ENCODE measurements around the gene BMPR1B.
"Not testable (repeated sequence)": the region's sequence is repeated elsewhere in the genome, so short reads cannot be mapped to it uniquely, and the experiment has no call there.

The BMPR1B gene

DNA sequence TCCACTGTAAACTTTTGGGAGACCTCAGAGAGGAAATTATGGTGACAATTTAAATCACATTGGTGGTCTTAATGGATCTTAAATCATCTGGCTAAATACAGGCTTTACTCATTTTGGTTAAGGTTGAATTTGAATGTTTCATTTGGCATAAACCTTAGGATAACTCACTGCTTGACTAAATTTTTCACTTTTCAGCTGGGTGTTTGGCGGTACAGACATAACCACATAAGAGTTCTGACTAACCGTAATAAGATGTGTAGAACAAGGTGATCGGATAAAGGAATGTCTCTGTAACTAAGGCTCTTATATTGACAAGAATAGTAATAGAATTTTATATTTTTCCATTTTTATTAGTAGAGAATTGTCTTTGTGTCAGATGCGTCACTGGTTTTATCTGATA is 281.0 kb downstream of the BMPR1B start:
- no peak for DNase-seq (ENCODE audit: low spot score)

DNA sequence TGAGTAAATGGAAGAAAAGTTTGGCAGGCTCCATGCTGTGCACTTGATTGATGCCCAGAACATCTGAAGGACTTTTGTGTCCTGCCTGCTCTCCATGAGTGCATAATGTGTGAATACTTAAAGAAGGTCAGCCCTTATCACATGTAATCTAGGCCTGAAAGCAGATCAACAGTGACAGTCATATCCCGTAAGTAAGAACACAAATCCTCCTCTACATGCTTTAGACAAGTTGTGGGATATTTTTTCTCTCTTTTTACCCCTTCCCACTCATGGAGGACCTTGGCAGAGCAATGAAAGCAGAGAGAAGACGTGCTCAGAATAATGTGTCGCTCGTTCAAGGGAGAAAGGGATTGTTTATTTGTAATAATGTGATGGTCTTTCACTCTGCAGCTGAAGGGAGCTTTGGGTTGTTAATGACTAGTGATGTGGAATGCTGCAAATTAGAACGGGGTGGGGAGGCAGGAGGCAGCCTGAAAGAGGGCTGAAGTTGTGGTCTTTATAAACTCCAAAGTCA is 286.6 kb downstream of the BMPR1B start:
- peak; percentile 17 for DNase-seq (ENCODE audit: low spot score)

DNA sequence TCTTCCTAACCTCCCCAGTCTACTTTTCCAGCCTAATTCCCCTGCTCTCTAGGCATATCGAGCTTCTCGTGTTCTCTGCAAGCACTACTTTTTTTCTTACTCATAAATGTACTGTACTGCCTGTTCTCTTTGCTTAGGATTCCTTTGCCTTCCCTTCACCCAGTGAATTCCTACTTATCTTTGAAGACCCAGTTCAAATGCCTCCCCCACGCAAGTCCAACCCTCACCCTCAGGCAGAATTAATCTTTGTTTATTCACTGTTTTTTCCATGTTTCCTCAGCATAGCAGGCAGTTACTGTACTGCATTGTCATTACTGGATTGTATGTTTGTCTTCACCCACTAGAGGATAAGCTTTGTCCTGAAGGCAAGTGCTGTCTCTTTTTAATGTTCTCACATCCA is 287.7 kb downstream of the BMPR1B start:
- DNase-seq (ENCODE audit: low spot score) = no peak

DNA sequence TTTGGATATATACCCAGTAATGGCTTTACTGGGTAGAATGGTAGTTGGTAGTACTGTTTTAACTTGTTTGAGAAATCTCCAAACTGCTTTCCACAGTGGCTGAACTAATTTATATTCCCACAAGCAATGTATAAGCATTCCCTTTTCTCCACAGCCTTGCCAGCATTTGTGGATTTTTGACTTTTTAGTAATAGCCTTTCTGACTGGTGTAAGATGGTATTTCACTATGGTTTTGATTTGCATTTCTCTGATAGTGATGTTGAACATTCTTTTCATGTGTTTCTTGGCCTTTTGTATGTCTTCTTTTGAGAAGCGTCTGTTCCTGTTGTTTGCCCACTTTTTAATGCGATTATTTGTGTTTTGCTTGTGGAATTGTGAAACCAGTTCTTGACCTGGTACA is 290.5 kb downstream of the BMPR1B start:
- DNase-seq (ENCODE audit: low spot score) = no peak

DNA sequence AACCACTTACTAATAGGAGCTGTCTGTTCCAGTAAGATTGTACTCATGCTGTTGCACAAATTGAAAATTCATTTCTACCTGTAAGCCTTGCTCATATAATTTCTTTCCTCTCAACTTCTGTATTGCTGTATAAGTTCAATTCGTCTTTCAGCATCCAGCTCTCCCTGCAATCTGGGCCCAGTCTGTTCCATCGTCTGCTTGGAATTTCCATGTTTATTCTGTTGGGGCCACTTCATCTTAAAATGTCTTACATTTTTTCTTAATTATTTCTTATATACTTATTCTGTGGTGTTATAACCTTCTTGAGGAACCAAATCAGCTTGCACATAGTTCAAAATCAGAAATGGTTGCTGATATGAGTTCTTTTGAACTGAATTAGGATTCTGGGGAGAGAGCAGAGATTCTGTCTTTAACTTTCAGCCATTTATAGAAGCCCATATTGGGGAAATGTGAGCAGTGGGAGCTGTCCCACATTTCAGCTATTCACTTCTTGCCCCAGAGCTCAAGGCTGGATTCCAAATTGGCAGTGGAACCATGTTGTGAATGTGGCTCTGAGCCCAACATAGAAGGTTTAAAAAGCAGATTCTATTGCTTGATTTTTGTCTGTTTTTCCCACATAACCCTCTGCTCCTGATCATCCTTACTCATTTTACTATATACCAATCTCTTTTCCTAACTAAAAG is 291.9 kb downstream of the BMPR1B start:
- peak; percentile 23 for DNase-seq (ENCODE audit: low spot score)

DNA sequence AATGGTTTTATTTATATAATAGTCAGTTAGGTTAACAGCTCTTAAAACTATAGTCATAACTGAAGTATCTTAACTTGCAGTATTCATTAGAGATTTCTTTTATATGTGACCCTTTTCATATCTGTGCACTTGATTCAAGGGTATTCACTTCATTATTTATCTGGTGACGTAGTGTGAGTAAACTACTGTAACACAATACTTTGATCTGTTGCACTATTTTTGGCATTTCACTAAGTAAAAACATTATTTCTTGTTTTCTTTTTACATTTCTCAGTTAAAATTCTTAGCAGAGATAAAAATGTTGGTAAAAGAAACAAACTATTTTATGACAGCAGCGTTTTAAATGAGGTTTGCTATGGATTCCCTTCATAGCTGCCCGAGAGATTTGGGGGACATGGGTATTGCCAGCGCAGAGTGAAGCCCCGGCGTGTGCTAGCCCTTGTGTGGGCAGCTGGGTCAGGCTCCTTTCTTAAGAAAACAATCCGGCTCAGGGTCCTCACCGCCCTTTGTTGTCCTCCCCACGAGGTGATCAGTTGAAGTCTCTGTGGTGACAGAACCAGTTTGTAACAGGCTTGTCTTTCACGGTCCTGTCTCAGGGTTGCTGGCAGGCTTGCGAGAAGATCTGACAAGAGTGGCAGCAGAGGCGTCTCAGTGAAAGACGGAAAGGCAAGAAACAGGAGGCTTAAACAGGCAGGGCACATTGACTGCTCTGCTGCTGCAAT is 293.4 kb downstream of the BMPR1B start:
- peak; percentile 29 for DNase-seq (ENCODE audit: low spot score)

DNA sequence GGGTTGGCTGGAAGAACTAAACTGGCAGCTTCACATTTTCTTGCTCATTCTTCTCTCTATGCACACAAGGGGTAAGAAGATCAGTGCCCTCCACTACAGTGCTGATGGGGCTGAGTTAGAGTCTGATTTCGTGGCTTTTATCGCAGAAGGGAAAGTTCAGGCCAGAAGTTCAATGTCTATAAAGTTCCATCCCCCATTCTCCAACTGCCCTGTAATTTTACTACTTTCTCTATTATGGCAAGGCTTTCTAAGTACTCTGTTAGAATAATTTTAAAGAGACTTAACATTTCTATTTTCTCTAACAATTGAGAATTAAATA is 293.9 kb downstream of the BMPR1B start:
- no peak for DNase-seq (ENCODE audit: low spot score)

DNA sequence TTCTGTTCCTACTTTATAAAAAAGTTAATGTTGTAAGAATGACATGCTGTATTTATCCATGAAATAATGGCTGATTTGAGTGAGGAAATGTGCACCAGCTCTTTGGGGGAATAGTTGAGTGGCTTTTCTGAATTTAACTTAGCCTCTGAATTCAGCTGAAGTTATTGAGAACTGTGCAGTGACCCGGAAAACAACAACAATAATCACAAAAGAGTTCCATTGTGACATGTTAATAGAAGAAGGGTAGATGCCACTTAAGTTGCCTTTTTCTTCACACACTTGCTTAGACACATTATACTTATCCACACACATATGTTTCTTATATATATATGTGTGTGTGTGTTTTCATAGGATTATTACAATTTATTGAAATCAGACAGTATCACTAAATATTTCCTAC is 301.2 kb downstream of the BMPR1B start:
- no peak for DNase-seq (ENCODE audit: low spot score)

DNA sequence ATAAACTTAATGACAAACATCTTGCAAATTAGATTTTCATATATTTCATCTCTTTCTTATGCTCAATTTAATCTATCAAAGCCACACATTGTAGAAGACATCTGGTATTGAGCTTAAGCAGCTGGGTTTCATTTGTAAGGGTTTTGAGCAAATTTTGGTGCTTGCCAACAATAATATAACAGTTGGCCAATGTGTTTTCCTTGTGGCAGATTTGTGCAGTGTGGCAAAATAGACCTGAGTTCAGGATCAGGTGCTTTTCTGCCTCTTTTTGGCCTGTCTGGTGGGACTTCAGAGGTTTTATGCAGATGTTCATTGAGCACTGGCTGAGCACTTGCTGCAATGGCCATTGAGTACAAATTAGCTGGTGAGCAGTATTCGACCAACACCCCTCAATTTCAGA is 301.9 kb downstream of the BMPR1B start:
- DNase-seq (ENCODE audit: low spot score) = no peak

DNA sequence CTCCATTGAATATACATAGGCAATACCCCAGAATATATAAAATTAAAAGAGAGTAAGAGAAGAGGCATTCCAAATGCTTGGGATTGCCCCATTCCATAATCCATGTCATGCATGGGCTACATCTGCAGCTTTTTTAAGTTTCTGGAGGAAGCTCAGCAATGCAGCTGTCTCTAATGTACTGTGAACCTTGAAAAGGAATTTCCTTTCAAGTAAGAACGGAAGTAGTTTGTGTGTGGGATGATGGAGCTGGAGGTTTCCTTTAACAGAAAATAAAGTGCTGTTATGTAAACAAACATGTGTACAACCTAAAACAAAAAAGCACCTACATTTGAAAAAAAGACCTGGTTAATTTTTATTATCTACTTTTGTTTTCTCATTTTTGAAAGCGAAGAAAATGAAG is 303.5 kb downstream of the BMPR1B start:
- DNase-seq (ENCODE audit: low spot score) = no peak

DNA sequence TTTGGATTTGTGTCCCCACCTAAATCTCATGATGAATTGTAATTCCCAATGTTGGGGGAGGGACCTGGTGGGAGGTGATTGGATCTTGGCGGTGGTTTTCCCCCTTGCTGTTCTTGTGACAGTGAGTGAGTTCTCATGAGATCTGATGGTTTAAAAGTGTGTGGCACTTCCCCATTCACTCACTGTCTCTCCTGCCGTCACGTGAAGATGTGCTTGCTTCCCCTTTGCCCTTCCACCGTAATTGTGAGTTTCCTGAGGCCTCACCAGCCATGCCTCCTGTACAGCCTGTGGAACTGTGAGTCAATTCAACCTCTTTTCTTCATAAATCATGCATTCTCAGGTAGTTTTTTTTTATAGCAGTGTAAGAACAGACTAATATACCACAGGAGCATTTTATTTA is 304.0 kb downstream of the BMPR1B start:
- not testable (repeated sequence) for DNase-seq (ENCODE audit: low spot score)

DNA sequence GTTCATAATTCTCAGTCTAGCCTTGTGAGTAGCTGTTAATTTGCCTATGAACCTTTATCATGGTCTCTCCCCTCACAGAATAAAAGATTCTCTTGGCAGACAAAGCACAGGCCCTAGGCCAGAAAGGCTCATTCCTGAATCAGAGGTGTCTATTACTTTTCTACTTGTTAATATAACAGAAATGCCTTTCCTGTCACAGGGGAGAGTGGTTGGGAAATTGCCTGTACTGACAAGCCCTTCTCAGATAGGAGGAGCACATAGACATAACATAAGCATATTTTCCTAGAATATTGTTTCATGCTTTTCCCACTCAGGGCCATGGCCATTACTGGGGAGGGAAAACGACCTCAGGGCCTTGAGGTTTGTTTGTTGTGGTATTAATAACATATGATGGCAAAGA is 308.3 kb downstream of the BMPR1B start:
- no peak for DNase-seq (ENCODE audit: low spot score)

DNA sequence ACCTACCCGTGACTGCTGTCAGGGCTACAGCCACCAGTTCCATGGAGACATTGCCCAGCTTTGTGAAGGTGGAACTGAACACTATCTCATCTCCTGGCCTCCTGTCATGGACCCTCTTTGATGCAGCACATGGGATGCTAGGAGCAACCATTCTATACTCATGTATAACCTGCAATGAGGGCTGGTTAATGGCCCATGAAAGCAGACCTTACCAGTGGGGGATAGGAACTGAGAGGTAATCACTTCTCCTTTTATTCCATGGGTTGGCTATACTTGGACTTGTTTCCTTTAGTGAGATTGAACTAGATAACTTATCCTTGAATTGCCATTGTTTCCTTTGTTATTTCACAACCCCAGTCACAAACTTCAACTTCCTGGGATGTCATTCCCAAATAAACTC is 310.6 kb downstream of the BMPR1B start:
- no peak for DNase-seq (ENCODE audit: low spot score)

DNA sequence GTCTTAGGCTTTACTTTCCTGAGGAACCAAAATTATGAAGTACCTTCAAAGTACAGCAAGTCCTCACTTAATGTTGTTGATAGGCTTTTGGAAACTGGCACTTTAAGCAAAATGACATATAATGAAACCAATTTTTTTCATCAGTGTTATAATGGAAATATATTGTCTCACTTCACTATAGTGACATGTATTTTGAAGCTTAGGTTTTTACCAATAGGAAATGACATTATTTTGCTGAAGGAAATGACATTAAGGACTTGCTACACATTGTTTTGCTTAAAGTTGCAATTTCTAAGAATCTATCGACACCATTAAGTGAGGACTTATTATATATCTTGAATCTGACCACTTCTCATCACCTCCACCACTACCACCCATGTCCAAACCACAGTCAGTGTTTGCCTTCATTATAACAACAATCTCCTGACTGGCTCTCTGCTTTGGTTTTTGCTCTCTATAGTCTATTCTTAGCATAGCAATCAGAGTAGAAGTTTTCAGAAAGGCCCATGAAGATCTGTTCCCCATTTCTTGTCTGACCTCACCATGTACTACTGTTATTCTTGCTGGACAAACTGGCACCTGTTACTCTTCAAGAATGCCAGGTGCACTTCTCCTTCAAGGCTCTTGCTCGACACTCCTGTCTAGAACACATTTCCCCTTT is 311.2 kb downstream of the BMPR1B start:
- DNase-seq (ENCODE audit: low spot score) = no peak

DNA sequence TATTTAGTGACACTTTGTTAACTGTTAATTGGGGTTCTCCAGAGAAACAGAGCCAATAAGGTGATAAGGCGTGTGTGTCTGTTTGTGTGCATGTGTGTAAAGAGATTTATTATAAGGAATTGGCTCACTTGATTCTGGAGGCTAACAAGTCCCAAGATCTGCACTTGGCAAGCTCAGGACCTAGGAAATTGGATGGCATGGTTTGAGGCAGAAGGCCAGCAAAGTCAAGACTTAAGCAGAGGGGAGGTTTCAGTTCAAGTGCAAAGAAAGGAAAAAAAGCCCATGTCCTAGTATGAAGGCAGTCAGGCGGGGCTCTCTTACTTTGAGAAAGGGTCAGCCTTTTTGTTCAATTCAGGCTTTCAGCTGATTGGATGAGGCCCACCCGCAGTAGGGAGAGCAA is 314.1 kb downstream of the BMPR1B start:
- DNase-seq (ENCODE audit: low spot score) = no peak

DNA sequence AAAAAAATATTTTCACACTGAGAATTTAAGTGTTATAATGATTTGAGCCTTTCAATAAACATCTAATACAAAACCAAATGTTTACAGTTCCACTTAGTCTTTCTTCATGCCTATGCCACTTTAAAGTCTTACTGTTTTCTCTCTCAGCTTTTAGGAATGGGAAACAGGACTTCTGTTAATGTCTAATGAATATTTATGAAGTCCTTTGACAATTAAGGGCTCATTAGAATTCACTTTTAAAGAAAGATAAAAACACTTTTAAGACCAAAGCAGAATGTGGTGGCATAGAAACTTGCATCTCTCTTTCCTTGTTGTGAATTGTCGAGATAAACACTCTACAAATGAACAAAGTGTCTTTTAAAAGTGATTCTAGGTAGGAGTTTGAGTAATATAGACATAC is 315.9 kb downstream of the BMPR1B start:
- DNase-seq (ENCODE audit: low spot score) = no peak

DNA sequence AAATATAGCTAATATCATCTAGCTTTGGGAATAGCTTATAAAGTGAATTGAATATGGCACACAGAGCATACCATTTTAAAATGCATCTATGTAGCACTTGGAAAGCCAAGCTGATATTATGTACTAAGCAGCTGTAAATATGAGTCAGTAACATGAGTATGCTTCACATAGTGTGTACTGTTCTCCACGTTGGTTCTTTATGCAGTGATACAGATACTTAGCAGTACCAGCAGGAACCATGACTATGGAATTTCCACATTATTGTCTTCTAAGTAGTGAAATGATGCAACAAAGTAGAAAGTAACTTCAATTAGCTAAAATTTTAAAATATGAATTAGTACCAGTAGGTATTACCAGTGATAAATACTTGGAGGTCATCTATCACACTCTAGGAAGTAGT is 320.1 kb downstream of the BMPR1B start:
- DNase-seq (ENCODE audit: low spot score) = no peak

DNA sequence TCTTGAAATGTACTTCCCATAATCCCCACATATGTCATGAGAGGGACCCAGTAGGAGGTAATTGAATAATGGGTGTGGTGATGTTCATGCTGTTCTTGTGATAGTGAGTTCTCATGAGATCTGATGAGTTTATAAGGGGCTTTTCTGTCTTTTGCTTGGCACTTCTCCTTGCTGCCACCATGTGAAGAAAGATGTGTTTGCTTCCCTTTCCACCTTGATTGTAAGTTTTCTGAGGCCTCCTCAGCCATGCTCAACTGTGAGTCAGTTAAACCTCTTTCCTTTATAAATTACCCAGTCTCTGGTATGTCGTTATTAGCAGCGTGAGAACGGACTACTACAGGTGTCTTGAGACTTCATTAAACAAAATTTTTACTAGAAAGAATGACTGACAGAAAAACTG is 323.2 kb downstream of the BMPR1B start:
- DNase-seq (ENCODE audit: low spot score) = no peak

DNA sequence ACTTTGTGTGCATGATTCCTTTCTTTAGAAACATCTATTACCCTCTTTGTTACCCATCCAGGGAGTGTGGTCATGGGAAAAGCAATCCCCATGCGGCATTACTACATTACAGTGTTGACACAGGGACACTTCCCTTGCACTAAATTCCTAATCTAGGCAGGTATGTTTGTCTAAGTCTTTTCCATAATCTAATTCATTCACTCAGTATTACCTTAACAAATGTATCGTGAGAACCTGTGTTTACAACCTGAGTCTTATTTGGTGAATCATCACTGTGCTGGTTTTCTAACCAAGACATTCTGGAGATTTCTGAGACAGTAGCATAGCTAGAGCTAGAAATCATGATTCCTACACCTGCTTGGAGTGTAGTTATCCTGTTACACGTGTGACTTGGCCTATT is 326.8 kb downstream of the BMPR1B start:
- no peak for DNase-seq (ENCODE audit: low spot score)

DNA sequence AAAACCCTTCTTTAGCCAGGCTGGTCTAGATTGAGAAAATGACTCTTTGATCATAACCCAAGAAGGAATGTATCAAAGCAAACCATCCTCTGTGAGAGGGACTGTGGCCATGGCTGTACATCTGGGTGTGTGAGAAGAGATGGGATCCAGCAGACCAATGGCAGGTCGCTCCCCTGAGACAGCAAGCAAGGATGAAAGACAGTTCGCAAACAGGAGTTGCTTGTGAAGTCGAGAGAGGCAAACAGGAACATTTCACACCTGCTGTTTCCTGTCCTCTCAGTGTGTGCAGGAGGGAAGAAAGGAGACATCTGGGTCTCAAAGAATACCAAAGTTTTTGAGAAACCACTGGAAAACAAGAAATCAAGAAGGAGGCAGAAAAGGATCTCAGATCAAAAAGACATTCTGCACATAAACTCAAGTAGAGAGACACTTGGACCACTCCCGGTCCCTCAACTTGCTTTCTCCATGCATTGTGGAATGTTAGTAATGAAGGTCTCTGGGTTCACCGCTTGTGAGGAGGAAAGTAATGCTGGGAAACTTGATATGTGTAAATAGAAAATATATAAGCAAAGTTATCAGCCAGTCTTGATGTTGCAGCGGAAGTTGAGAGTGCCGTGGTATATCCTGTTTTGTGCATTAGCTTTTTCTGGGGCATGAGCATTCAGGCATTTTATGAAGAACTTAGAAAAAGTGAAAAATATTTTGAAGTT is 327.5 kb downstream of the BMPR1B start:
- DNase-seq (ENCODE audit: low spot score) = no peak

DNA sequence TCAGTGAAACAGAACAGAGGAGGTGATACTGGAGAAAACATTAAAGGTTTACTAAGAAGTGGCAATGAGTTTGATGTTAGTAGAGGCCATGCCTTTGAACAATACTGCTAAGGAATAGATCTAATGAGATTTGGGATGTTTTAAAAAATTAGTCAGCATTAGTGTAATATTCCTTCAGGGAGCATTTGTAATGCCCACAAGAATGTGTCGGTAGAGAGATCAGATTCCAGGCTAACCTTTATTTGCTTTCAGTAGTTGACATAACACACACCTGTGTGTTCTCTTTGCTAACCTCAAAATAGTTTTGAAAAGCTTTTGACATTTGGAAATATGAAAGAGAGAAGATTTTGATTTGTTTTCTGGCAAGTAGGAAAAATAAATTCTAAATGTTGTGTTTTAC is 328.8 kb downstream of the BMPR1B start:
- no peak for DNase-seq (ENCODE audit: low spot score)

DNA sequence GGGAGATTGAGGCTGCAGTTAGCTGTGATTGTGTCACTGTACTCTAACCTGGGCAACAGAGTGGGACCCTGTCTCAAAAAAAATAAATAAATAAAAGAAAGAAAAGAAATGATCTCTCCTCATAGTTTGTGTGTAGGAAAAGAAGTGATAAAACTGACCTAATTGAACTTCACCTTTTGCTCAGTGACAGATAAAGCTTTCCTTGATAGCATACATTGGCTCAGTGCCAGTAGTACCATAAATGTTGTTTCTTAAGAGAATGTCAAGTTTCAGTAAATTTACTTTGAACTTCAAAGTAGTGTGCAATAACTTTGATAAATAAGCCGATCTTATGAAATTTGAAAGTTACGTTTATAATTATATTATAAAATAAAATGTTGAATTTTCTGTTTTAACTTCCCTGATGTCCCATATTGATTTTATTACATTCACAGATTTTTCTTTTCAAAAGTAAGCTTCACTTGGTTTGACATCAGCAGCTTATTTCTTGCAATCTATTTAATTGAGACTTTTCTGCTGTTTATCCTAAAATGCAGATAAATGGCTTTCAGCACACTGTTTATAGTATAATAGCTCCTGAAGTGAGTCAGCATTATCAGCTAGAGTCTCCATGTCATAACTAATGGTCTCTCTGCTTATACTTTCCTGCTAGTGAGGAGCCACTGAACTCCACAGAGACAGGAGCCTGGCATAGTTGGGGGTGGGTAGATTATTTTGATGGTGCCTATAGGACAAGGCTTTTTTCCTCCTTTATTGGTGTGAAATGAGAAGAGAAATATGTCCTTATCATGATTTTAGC is 330.1 kb downstream of the BMPR1B start:
- DNase-seq (ENCODE audit: low spot score) = no peak
